ENCODE data around the gene POMGNT1. TPM values are rescaled to one million over a fixed set of nuclear protein-coding genes. Genes with fewer than 3 reads are reported as not detected.

POMGNT1 gene
- total and polyA plus RNA-seq, 5 donors from 2014 or later: 28.9 to 35.8 (median 32.5) TPM

- Histone ChIP-seq H3K4me3 (ENCODE audit: low read depth, low read length) (no peak overlapping the region), H3K27ac (ENCODE audit: insufficient read depth, low read length, poor library complexity, severe bottlenecking) (no peak overlapping the region), H3K9me3 (ENCODE audit: control insufficient read depth in 2 of 2, low read length in 2 of 2) (no peaks in the 10 kb centered on the region), H3K4me1 (ENCODE audit: control insufficient read depth, insufficient read depth, low read length, poor library complexity, severe bottlenecking) (peaks cover 3% of the 10 kb centered on the region), H3K27me3 (ENCODE audit: control insufficient read depth, insufficient read depth, low read length) (no peaks in the 10 kb centered on the region), H3K36me3 (ENCODE audit: control insufficient read depth, insufficient read depth, low read length) (peaks cover 22% of the 10 kb centered on the region)
- ATAC-seq (ENCODE audit: low read depth in 2 of 2): no peak
- no peaks in the 10 kb centered on the region for H3K9me3 Mint-ChIP-seq
- peaks cover 0 to 14% (median 2%) of the 10 kb centered on the region in 4 donors for H3K4me1 Mint-ChIP-seq
- no peak overlapping the region for H3K4me3 Mint-ChIP-seq
- peak overlapping the region in 1 of 3 donors; percentile 42 for H3K27ac Mint-ChIP-seq
- H3K27me3 Mint-ChIP-seq: no peaks in the 10 kb centered on the region
- H3K36me3 Mint-ChIP-seq: peaks cover 23% of the 10 kb centered on the region
- no peak for DNase-seq
Observed at GRCh38 chr1:46187106-46187869, 10.9 kb downstream of the POMGNT1 start.

- peaks cover 3% of the 10 kb centered on the region for H3K4me1 ChIP-seq (ENCODE audit: control insufficient read depth, insufficient read depth, low read length, poor library complexity, severe bottlenecking)
- no peaks in the 10 kb centered on the region for H3K9me3 ChIP-seq (ENCODE audit: control insufficient read depth in 2 of 2, low read length in 2 of 2)
- H3K27me3 Mint-ChIP-seq: no peaks in the 10 kb centered on the region
- no peak overlapping the region for H3K4me3 Mint-ChIP-seq
- H3K4me3 ChIP-seq (ENCODE audit: low read depth, low read length): no peak overlapping the region
- no peaks in the 10 kb centered on the region for H3K9me3 Mint-ChIP-seq
- no peak for DNase-seq
- no peak overlapping the region for H3K27ac ChIP-seq (ENCODE audit: insufficient read depth, low read length, poor library complexity, severe bottlenecking)
- peaks cover 0 to 14% (median 2%) of the 10 kb centered on the region in 4 donors for H3K4me1 Mint-ChIP-seq
- peaks cover 17% of the 10 kb centered on the region for H3K36me3 Mint-ChIP-seq
- no peaks in the 10 kb centered on the region for H3K27me3 ChIP-seq (ENCODE audit: control insufficient read depth, insufficient read depth, low read length)
- ATAC-seq (ENCODE audit: low read depth in 2 of 2): no peak
- peaks cover 15% of the 10 kb centered on the region for H3K36me3 ChIP-seq (ENCODE audit: control insufficient read depth, insufficient read depth, low read length)
- peak overlapping the region in 1 of 3 donors; percentile 92 for H3K27ac Mint-ChIP-seq
Observed at GRCh38 chr1:46186076-46186475, 12.2 kb downstream of the POMGNT1 start.

- Mint-ChIP-seq H3K27me3 (no peaks in the 10 kb centered on the region), H3K27ac (peak overlapping the region in 2 of 3 donors; percentile 82 to 92), H3K9me3 (no peaks in the 10 kb centered on the region), H3K36me3 (peaks cover 16% of the 10 kb centered on the region), H3K4me3 (peak overlapping the region in 1 of 4 donors; percentile 42), H3K4me1 (peaks cover 0 to 14% (median 2%) of the 10 kb centered on the region in 4 donors)
- no peaks in the 10 kb centered on the region for H3K9me3 ChIP-seq (ENCODE audit: control insufficient read depth in 2 of 2, low read length in 2 of 2)
- no peak for ATAC-seq (ENCODE audit: low read depth in 2 of 2)
- H3K36me3 ChIP-seq (ENCODE audit: control insufficient read depth, insufficient read depth, low read length): peaks cover 9% of the 10 kb centered on the region
- peaks cover 3% of the 10 kb centered on the region for H3K4me1 ChIP-seq (ENCODE audit: control insufficient read depth, insufficient read depth, low read length, poor library complexity, severe bottlenecking)
- no peak overlapping the region for H3K4me3 ChIP-seq (ENCODE audit: low read depth, low read length)
- DNase-seq: peak in 1 of 3 donors; percentile 27
- no peaks in the 10 kb centered on the region for H3K27me3 ChIP-seq (ENCODE audit: control insufficient read depth, insufficient read depth, low read length)
- H3K27ac ChIP-seq (ENCODE audit: insufficient read depth, low read length, poor library complexity, severe bottlenecking): no peak overlapping the region
Observed at GRCh38 chr1:46184920-46185658, 13.1 kb downstream of the POMGNT1 start.

GRCh38 chr1:46183926-46184557 is 14.2 kb downstream of the POMGNT1 start:
- H3K4me1 ChIP-seq (ENCODE audit: control insufficient read depth, insufficient read depth, low read length, poor library complexity, severe bottlenecking): peaks cover 9% of the 10 kb centered on the region
- H3K4me3 ChIP-seq (ENCODE audit: low read depth, low read length): no peak overlapping the region
- no peak overlapping the region for H3K27ac ChIP-seq (ENCODE audit: insufficient read depth, low read length, poor library complexity, severe bottlenecking)
- Mint-ChIP-seq H3K27ac (peak overlapping the region in 1 of 3 donors; percentile 15), H3K27me3 (no peaks in the 10 kb centered on the region), H3K4me3 (no peak overlapping the region), H3K36me3 (peaks cover 10% of the 10 kb centered on the region), H3K4me1 (peaks cover 0 to 14% (median 2%) of the 10 kb centered on the region in 4 donors), H3K9me3 (no peaks in the 10 kb centered on the region)
- H3K27me3 ChIP-seq (ENCODE audit: control insufficient read depth, insufficient read depth, low read length): no peaks in the 10 kb centered on the region
- no peaks in the 10 kb centered on the region for H3K9me3 ChIP-seq (ENCODE audit: control insufficient read depth in 2 of 2, low read length in 2 of 2)
- H3K36me3 ChIP-seq (ENCODE audit: control insufficient read depth, insufficient read depth, low read length): peaks cover 2% of the 10 kb centered on the region
- DNase-seq (no peak), ATAC-seq (ENCODE audit: low read depth in 2 of 2) (no peak)

GRCh38 chr1:46183079-46183847 is 15.0 kb downstream of the POMGNT1 start:
- peaks cover 0 to 14% (median 2%) of the 10 kb centered on the region in 4 donors for H3K4me1 Mint-ChIP-seq
- no peaks in the 10 kb centered on the region for H3K27me3 Mint-ChIP-seq
- Histone ChIP-seq H3K9me3 (ENCODE audit: control insufficient read depth in 2 of 2, low read length in 2 of 2) (no peaks in the 10 kb centered on the region), H3K4me3 (ENCODE audit: low read depth, low read length) (no peak overlapping the region), H3K36me3 (ENCODE audit: control insufficient read depth, insufficient read depth, low read length) (no peaks in the 10 kb centered on the region), H3K27me3 (ENCODE audit: control insufficient read depth, insufficient read depth, low read length) (no peaks in the 10 kb centered on the region), H3K27ac (ENCODE audit: insufficient read depth, low read length, poor library complexity, severe bottlenecking) (no peak overlapping the region), H3K4me1 (ENCODE audit: control insufficient read depth, insufficient read depth, low read length, poor library complexity, severe bottlenecking) (peaks cover 9% of the 10 kb centered on the region)
- ATAC-seq (ENCODE audit: low read depth in 2 of 2) (no peak), DNase-seq (no peak)
- no peaks in the 10 kb centered on the region for H3K9me3 Mint-ChIP-seq
- peaks cover 8% of the 10 kb centered on the region for H3K36me3 Mint-ChIP-seq
- no peak overlapping the region for H3K27ac Mint-ChIP-seq
- H3K4me3 Mint-ChIP-seq: no peak overlapping the region

- no peaks in the 10 kb centered on the region for H3K36me3 ChIP-seq (ENCODE audit: control insufficient read depth, insufficient read depth, low read length)
- no peaks in the 10 kb centered on the region for H3K9me3 ChIP-seq (ENCODE audit: control insufficient read depth in 2 of 2, low read length in 2 of 2)
- no peak overlapping the region for H3K4me3 ChIP-seq (ENCODE audit: low read depth, low read length)
- Mint-ChIP-seq H3K4me1 (peaks cover 0 to 14% (median 2%) of the 10 kb centered on the region in 4 donors), H3K27ac (peak overlapping the region in 1 of 3 donors; percentile 1), H3K9me3 (no peaks in the 10 kb centered on the region), H3K36me3 (no peaks in the 10 kb centered on the region), H3K27me3 (no peaks in the 10 kb centered on the region), H3K4me3 (no peak overlapping the region)
- ATAC-seq (ENCODE audit: low read depth in 2 of 2): no peak
- no peak overlapping the region for H3K27ac ChIP-seq (ENCODE audit: insufficient read depth, low read length, poor library complexity, severe bottlenecking)
- no peaks in the 10 kb centered on the region for H3K27me3 ChIP-seq (ENCODE audit: control insufficient read depth, insufficient read depth, low read length)
- H3K4me1 ChIP-seq (ENCODE audit: control insufficient read depth, insufficient read depth, low read length, poor library complexity, severe bottlenecking): peaks cover 9% of the 10 kb centered on the region
- DNase-seq: no peak
Observed at GRCh38 chr1:46181343-46182260, 16.6 kb downstream of the POMGNT1 start.

All from CD4-positive, CD25-positive, alpha-beta regulatory T cell (primary cell).